HEK293 (cell line): Measurements from ENCODE around the gene SERPINH1.

Source experiments
- EGR2 ChIP-seq: fragments of 450-650 bp; formaldehyde crosslinking; IDR thresholded peaks from 2 replicates; pipeline ENCODE4 v1.5.1; 2016; ENCODE audit warnings: low read depth, missing biosample characterization, missing genetic modification characterization
- HOXD13 ChIP-seq: sonication (generic); formaldehyde crosslinking; IDR thresholded peaks from 2 replicates; pipeline ENCODE4 v1.8.0; 2022; ENCODE audit warnings: missing genetic modification reagents, borderline replicate concordance
- INSM2 ChIP-seq: fragments of 450-650 bp; formaldehyde crosslinking; IDR thresholded peaks from 2 replicates; pipeline ENCODE4 v1.5.1; 2016; ENCODE audit warnings: missing biosample characterization, missing genetic modification characterization
- KLF7 ChIP-seq: fragments of 450-650 bp; formaldehyde crosslinking; IDR thresholded peaks from 2 replicates; pipeline ENCODE4 v1.5.1; 2016; ENCODE audit warnings: missing biosample characterization, missing genetic modification characterization, borderline replicate concordance
- KLF9 ChIP-seq: fragments of 450-650 bp; formaldehyde crosslinking; IDR thresholded peaks from 2 replicates; pipeline ENCODE4 v1.5.1; 2016; ENCODE audit warnings: missing biosample characterization, missing genetic modification characterization, low read depth
- REPIN1 ChIP-seq: fragments of 450-650 bp; formaldehyde crosslinking; IDR thresholded peaks from 2 replicates; pipeline ENCODE4 v1.5.1; 2017; ENCODE audit warnings: missing biosample characterization, missing genetic modification characterization, low read depth
- SP2 ChIP-seq: fragments of 450-650 bp; formaldehyde crosslinking; IDR thresholded peaks from 2 replicates; pipeline ENCODE4 v1.5.1; 2016; ENCODE audit warnings: missing biosample characterization, missing genetic modification characterization
- ZBTB1 ChIP-seq: fragments of 450-650 bp; formaldehyde crosslinking; IDR thresholded peaks from 2 replicates; pipeline ENCODE4 v1.5.1; 2016; ENCODE audit warnings: missing biosample characterization, missing genetic modification characterization
- ZFHX2 ChIP-seq: fragments of 450-650 bp; formaldehyde crosslinking; conservative IDR thresholded peaks from 2 replicates; pipeline ENCODE4 v1.5.1; 2016; ENCODE audit warnings: missing biosample characterization, missing genetic modification characterization
- ZFP41 ChIP-seq: fragments of 450-650 bp; formaldehyde crosslinking; IDR thresholded peaks from 2 replicates; pipeline ENCODE4 v1.5.1; 2016; ENCODE audit warnings: missing biosample characterization, missing genetic modification characterization, borderline replicate concordance
- ZNF133 ChIP-seq: fragments of 450-650 bp; formaldehyde crosslinking; IDR thresholded peaks from 2 replicates; pipeline ENCODE4 v1.5.1; 2016; ENCODE audit warnings: missing biosample characterization, missing genetic modification characterization
- ZNF174 ChIP-seq: fragments of 450-650 bp; formaldehyde crosslinking; IDR thresholded peaks from 2 replicates; pipeline ENCODE4 v1.5.0; 2017; ENCODE audit warnings: missing biosample characterization, mild to moderate bottlenecking, missing genetic modification characterization
- ZNF175 ChIP-seq: fragments of 450-650 bp; formaldehyde crosslinking; IDR thresholded peaks from 2 replicates; pipeline ENCODE4 v1.5.1; 2016; ENCODE audit warnings: missing biosample characterization, missing genetic modification characterization
- ZNF18 ChIP-seq: fragments of 450-650 bp; formaldehyde crosslinking; IDR thresholded peaks from 2 replicates; pipeline ENCODE4 v1.5.1; 2016; ENCODE audit warnings: missing biosample characterization, missing genetic modification characterization
- ZNF19 ChIP-seq: fragments of 450-650 bp; formaldehyde crosslinking; IDR thresholded peaks from 2 replicates; pipeline ENCODE4; 2016; ENCODE audit warnings: missing biosample characterization, missing genetic modification characterization, low read depth
- ZNF214 ChIP-seq: fragments of 450-650 bp; formaldehyde crosslinking; IDR thresholded peaks from 2 replicates; pipeline ENCODE4 v1.5.1; 2017; ENCODE audit warnings: missing biosample characterization, mild to moderate bottlenecking, missing genetic modification characterization, borderline replicate concordance
- ZNF23 ChIP-seq: fragments of 450-650 bp; formaldehyde crosslinking; IDR thresholded peaks from 2 replicates; pipeline ENCODE4 v1.5.1; 2016; ENCODE audit warnings: missing biosample characterization, missing genetic modification characterization, borderline replicate concordance
- ZNF302 ChIP-seq: fragments of 450-650 bp; formaldehyde crosslinking; IDR thresholded peaks from 2 replicates; pipeline ENCODE4 v1.5.1; 2016; ENCODE audit warnings: missing biosample characterization, missing genetic modification characterization, low read depth
- ZNF341 ChIP-seq: fragments of 450-650 bp; formaldehyde crosslinking; IDR thresholded peaks from 2 replicates; pipeline ENCODE4; 2016; ENCODE audit warnings: low read depth, missing biosample characterization, missing genetic modification characterization
- ZNF350 ChIP-seq: fragments of 450-650 bp; formaldehyde crosslinking; IDR thresholded peaks from 2 replicates; pipeline ENCODE4 v1.5.0; 2017; ENCODE audit warnings: missing biosample characterization, mild to moderate bottlenecking, missing genetic modification characterization
- ZNF37A ChIP-seq: fragments of 450-650 bp; IDR thresholded peaks from 2 replicates; pipeline ENCODE4 v1.5.1; 2018; ENCODE audit warnings: missing biosample characterization, missing genetic modification characterization
- ZNF473 ChIP-seq: fragments of 450-650 bp; formaldehyde crosslinking; IDR thresholded peaks from 2 replicates; pipeline ENCODE4 v1.5.1; 2017; ENCODE audit warnings: missing biosample characterization, missing genetic modification characterization
- ZNF510 ChIP-seq: fragments of 450-650 bp; formaldehyde crosslinking; IDR thresholded peaks from 2 replicates; pipeline ENCODE4 v1.5.1; 2018; ENCODE audit warnings: mild to moderate bottlenecking, missing genetic modification characterization, missing biosample characterization; ENCODE audit not compliant: insufficient replicate concordance
- ZNF514 ChIP-seq: fragments of 450-650 bp; formaldehyde crosslinking; IDR thresholded peaks from 2 replicates; pipeline ENCODE4 v1.5.1; 2016; ENCODE audit warnings: missing biosample characterization, missing genetic modification characterization
- ZNF529 ChIP-seq: fragments of 450-650 bp; formaldehyde crosslinking; IDR thresholded peaks from 2 replicates; pipeline ENCODE4 v1.5.1; 2017; ENCODE audit warnings: missing genetic modification characterization, missing biosample characterization; ENCODE audit not compliant: insufficient replicate concordance
- ZNF560 ChIP-seq: fragments of 450-650 bp; formaldehyde crosslinking; IDR thresholded peaks from 2 replicates; pipeline ENCODE4 v1.5.1; 2017; ENCODE audit warnings: missing biosample characterization, missing genetic modification characterization, borderline replicate concordance
- ZNF561 ChIP-seq: fragments of 450-650 bp; IDR thresholded peaks from 2 replicates; pipeline ENCODE4 v1.5.1; 2018; ENCODE audit warnings: missing biosample characterization, missing genetic modification characterization, borderline replicate concordance
- ZNF585B ChIP-seq: fragments of 450-650 bp; formaldehyde crosslinking; IDR thresholded peaks from 2 replicates; pipeline ENCODE4 v1.5.1; 2016; ENCODE audit warnings: missing biosample characterization, missing genetic modification characterization
- ZNF600 ChIP-seq: fragments of 450-650 bp; formaldehyde crosslinking; IDR thresholded peaks from 2 replicates; pipeline ENCODE4 v1.5.1; 2016; ENCODE audit warnings: missing biosample characterization, missing genetic modification characterization
- ZNF629 ChIP-seq: fragments of 450-650 bp; formaldehyde crosslinking; IDR thresholded peaks from 2 replicates; pipeline ENCODE4 v1.5.1; 2017; ENCODE audit warnings: missing biosample characterization, missing genetic modification characterization
- ZNF664 ChIP-seq: fragments of 450-650 bp; formaldehyde crosslinking; IDR thresholded peaks from 2 replicates; pipeline ENCODE4 v1.5.1; 2016; ENCODE audit warnings: missing biosample characterization, missing genetic modification characterization
- ZNF707 ChIP-seq: fragments of 450-650 bp; formaldehyde crosslinking; IDR thresholded peaks from 2 replicates; pipeline ENCODE4 v1.5.1; 2016; ENCODE audit warnings: missing biosample characterization, missing genetic modification characterization
- ZNF747 ChIP-seq: fragments of 450-650 bp; formaldehyde crosslinking; IDR thresholded peaks from 2 replicates; pipeline ENCODE4 v1.5.1; 2016; ENCODE audit warnings: missing biosample characterization, missing genetic modification characterization
- ZNF776 ChIP-seq: fragments of 450-650 bp; formaldehyde crosslinking; IDR thresholded peaks from 2 replicates; pipeline ENCODE4 v1.5.0; 2017; ENCODE audit warnings: missing biosample characterization, missing genetic modification characterization, borderline replicate concordance
- ZNF791 ChIP-seq: fragments of 450-650 bp; formaldehyde crosslinking; IDR thresholded peaks from 2 replicates; pipeline ENCODE4 v1.5.1; 2016; ENCODE audit warnings: missing biosample characterization, missing genetic modification characterization
- ZNF837 ChIP-seq: fragments of 450-650 bp; formaldehyde crosslinking; IDR thresholded peaks from 2 replicates; pipeline ENCODE4 v1.5.1; 2016; ENCODE audit warnings: missing biosample characterization, missing genetic modification characterization
- ZNF843 ChIP-seq: fragments of 450-650 bp; formaldehyde crosslinking; IDR thresholded peaks from 2 replicates; pipeline ENCODE4 v1.5.1; 2016; ENCODE audit warnings: missing biosample characterization, missing genetic modification characterization
- TF ChIP-seq, protein P1 (sequence below): fragments of 450-650 bp; IDR thresholded peaks from 2 replicates; pipeline ENCODE4 v1.5.1; 2018; ENCODE audit warnings: missing biosample characterization, missing genetic modification characterization
- TF ChIP-seq, protein P2 (sequence below): fragments of 450-650 bp; formaldehyde crosslinking; IDR thresholded peaks from 2 replicates; pipeline ENCODE4 v1.5.1; 2016; ENCODE audit warnings: missing biosample characterization, missing genetic modification characterization

The SERPINH1 gene

GRCh38 chr11:75513250-75513649, 48.8 kb upstream of the SERPINH1 start (continued):
- TF ChIP-seq ZNF791 (tag by site-specific recombination), result no peak
- TF ChIP-seq ZNF19, result no peak
- no peak for TF ChIP-seq ZNF560 (tag by site-specific recombination)
- TF ChIP-seq ZNF529 (tag by site-specific recombination), result no peak
- TF ChIP-seq, protein P1, sequence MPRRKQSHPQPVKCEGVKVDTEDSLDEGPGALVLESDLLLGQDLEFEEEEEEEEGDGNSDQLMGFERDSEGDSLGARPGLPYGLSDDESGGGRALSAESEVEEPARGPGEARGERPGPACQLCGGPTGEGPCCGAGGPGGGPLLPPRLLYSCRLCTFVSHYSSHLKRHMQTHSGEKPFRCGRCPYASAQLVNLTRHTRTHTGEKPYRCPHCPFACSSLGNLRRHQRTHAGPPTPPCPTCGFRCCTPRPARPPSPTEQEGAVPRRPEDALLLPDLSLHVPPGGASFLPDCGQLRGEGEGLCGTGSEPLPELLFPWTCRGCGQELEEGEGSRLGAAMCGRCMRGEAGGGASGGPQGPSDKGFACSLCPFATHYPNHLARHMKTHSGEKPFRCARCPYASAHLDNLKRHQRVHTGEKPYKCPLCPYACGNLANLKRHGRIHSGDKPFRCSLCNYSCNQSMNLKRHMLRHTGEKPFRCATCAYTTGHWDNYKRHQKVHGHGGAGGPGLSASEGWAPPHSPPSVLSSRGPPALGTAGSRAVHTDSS (tag by site-specific recombination), result no peak
- TF ChIP-seq SP2 (tag by site-specific recombination), result no peak
- TF ChIP-seq ZNF350 (tag by site-specific recombination), result no peak
- no peak for TF ChIP-seq HOXD13 (CRISPR knock-in tag)
- no peak for TF ChIP-seq ZNF133 (tag by site-specific recombination)
- TF ChIP-seq ZNF629 (tag by site-specific recombination), result peak; percentile 81
- TF ChIP-seq ZNF341, result no peak
- no peak for TF ChIP-seq ZNF514 (tag by site-specific recombination)
- TF ChIP-seq ZBTB1 (tag by site-specific recombination), result no peak
- no peak for TF ChIP-seq KLF9 (tag by site-specific recombination)
- TF ChIP-seq ZNF18 (tag by site-specific recombination), result no peak
- no peak for TF ChIP-seq ZNF174 (tag by site-specific recombination)
- no peak for TF ChIP-seq ZNF561 (tag by site-specific recombination)
- no peak for TF ChIP-seq ZNF585B (tag by site-specific recombination)
- TF ChIP-seq ZNF837, result no peak
- TF ChIP-seq ZNF707 (tag by site-specific recombination), result no peak
- TF ChIP-seq ZNF473 (tag by site-specific recombination), result no peak
- no peak for TF ChIP-seq ZNF776 (tag by site-specific recombination)
- no peak for TF ChIP-seq INSM2
- peak; percentile 56; the same call in 1 of the 2 replicates for TF ChIP-seq EGR2 (tag by site-specific recombination)
- TF ChIP-seq ZFHX2 (tag by site-specific recombination), result peak; percentile 74
- TF ChIP-seq, protein P2, sequence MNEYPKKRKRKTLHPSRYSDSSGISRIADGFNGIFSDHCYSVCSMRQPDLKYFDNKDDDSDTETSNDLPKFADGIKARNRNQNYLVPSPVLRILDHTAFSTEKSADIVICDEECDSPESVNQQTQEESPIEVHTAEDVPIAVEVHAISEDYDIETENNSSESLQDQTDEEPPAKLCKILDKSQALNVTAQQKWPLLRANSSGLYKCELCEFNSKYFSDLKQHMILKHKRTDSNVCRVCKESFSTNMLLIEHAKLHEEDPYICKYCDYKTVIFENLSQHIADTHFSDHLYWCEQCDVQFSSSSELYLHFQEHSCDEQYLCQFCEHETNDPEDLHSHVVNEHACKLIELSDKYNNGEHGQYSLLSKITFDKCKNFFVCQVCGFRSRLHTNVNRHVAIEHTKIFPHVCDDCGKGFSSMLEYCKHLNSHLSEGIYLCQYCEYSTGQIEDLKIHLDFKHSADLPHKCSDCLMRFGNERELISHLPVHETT, result no peak
- no peak for TF ChIP-seq ZNF175
- no peak for TF ChIP-seq ZNF510 (tag by site-specific recombination)
- 0 out of 2 replicates have a peak, but pooled peaks have one; percentile 31 for TF ChIP-seq ZNF600 (tag by site-specific recombination)
- TF ChIP-seq ZNF843, result no peak
- no peak for TF ChIP-seq ZNF37A (tag by site-specific recombination)
- TF ChIP-seq KLF7 (tag by site-specific recombination), result no peak
- TF ChIP-seq ZFP41, result no peak
- TF ChIP-seq ZNF214 (tag by site-specific recombination), result no peak
- TF ChIP-seq ZNF664 (tag by site-specific recombination), result no peak
- TF ChIP-seq ZNF23 (tag by site-specific recombination), result no peak
- TF ChIP-seq ZNF747 (tag by site-specific recombination), result no peak
- TF ChIP-seq REPIN1 (tag by site-specific recombination), result no peak
- TF ChIP-seq ZNF302 (tag by site-specific recombination), result no peak
